Measurements from ENCODE around the gene NYAP1. TPM values are rescaled to one million over a fixed set of nuclear protein-coding genes. Genes with fewer than 3 reads are reported as not detected.
"Not testable (repeated sequence)": the region's sequence is repeated elsewhere in the genome, so short reads cannot be mapped to it uniquely, and the experiment has no call there.

NYAP1 gene
- total RNA-seq, 1 donor from 2014 or later = 3.1 TPM

DNA sequence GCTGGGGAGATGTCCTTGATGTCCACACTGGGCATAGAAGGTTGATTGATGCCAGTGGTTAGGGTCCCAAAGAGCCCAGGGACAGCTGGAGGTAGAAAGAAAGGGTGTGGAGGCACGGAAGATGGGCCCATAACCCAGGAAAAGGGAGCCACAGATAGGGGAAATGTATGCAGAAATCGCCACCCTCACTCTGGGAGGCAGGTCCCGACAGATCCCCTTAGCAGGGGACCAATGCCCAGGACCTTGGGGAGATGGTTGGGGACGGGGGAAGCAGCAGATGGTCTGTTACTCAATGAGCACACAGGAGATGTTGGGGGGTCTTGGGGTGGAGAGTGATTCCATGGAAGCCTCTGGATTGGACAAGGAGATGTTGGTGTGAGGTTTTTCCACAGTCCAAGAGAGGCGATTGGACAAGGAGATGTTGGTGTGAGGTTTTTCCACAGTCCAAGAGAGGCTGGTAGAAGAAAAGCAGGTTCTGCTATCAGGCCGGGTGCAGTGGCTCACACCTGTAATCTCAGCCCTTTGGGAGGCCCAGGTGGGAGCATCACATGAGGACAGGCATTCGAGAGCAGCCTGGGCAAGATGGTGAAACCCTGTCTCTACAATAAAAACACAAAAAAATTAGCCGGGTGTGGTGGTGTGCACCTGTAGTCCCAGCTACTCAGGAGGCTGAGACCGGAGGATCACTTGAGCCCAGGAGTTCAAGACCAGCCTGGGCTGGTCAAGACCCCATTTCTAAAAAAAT is 40.5 kb upstream of the NYAP1 start:
- no peaks in the 10 kb centered on the region for H3K9me3 ChIP-seq (ENCODE audit: control insufficient read depth in 3 of 3, low read length in 3 of 3)

DNA sequence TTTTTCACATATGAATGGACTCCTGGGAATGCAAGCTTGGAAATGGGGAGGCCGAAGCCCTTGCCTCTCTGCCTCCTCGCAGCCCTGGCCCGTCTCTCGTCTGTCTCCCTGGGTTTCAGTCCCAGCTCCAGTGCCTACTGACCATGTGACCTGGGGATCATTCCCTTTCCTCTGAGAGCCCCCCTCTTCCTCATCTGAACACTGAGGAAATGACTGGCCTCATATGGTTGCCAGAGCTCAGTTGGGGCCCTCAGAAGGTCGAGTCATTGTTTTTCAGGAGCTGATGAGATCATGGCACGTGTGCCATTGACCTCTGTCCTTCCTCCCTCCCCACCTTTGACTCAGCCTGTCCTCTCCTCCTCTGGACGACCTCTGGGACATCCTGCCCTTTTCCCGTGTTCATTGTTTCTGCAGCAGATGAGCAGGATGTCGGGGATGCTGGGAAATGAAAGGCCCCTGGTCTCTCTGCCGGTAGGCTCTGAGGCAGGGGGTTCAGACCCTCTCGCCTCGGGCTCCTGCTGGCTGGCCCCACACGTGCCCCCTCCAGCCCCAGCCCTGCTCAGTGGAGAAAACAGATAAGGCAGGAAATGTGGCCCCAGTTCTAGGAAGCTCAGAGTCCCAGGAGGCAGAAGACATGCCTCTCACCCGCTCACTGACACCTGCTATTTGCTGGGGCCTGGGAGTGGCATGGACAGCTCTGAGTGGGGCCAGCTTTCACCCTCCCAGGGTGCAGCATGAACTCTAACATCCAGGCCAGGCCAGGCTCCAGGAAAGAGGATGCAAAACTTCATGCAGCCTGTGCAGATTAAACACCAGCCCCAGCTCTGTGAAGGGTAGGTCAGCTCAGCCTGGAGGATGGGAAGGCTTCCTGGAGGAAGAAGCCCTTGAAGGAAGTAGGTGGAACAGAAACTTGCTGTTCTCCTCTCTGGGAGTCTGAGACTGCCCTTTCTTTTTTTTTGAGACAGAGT is 39.1 kb upstream of the NYAP1 start:
- Histone ChIP-seq H3K27me3 (ENCODE audit: control insufficient read depth in 3 of 3, insufficient read depth in 3 of 3, low read length in 3 of 3) (no peaks in the 10 kb centered on the region), H3K4me3 (ENCODE audit: low read length in 3 of 3) (no peak overlapping the region), H3K36me3 (ENCODE audit: control insufficient read depth in 3 of 3, insufficient read depth in 3 of 3, low read length in 3 of 3) (no peaks in the 10 kb centered on the region), H3K9ac (ENCODE audit: low read depth in 1 of 3, low read length in 3 of 3) (peak overlapping the region in 1 of 3 donors; percentile 43), H3K9me3 (ENCODE audit: control insufficient read depth in 3 of 3, low read length in 3 of 3) (no peaks in the 10 kb centered on the region), H3K27ac (ENCODE audit: low read depth, low read length) (peak overlapping the region; percentile 73), H3K4me1 (ENCODE audit: control insufficient read depth in 3 of 3, insufficient read depth in 3 of 3, low read length in 3 of 3) (peaks cover 3 to 13% (median 8%) of the 10 kb centered on the region in 3 donors)

More for the DNA sequence above, 40.5 kb upstream of the NYAP1 start:
- no peaks in the 10 kb centered on the region for H3K27me3 ChIP-seq (ENCODE audit: control insufficient read depth in 3 of 3, insufficient read depth in 3 of 3, low read length in 3 of 3)
- H3K27ac ChIP-seq (ENCODE audit: low read depth, low read length) = no peak overlapping the region
- H3K9ac ChIP-seq (ENCODE audit: low read depth in 1 of 3, low read length in 3 of 3) = no peak overlapping the region
- no peak overlapping the region for H3K4me3 ChIP-seq (ENCODE audit: low read length in 3 of 3)
- peaks cover 3 to 13% (median 8%) of the 10 kb centered on the region in 3 donors for H3K4me1 ChIP-seq (ENCODE audit: control insufficient read depth in 3 of 3, insufficient read depth in 3 of 3, low read length in 3 of 3)
- no peaks in the 10 kb centered on the region for H3K36me3 ChIP-seq (ENCODE audit: control insufficient read depth in 3 of 3, insufficient read depth in 3 of 3, low read length in 3 of 3)

DNA sequence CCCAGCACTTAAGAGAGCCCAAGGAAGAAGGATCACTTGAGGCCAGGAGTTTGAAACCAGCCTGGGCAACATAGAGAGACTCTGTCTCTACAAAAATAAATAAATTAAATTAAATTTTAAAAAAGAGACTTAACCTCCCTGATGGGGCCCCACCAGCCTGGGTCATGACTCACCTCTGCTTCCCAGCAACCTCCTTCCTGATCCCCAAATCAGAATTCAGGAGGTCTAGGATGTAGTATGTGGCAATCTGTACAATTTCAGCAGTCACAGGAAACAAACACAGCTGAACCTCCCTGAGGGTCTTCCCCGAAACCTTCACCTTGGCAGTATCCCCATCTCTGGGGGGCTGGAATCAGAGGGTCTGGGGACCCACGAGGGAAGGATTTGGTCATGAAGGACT is 37.7 kb upstream of the NYAP1 start:
- H3K27ac ChIP-seq (ENCODE audit: low read depth, low read length) = no peak overlapping the region
- no peak overlapping the region for H3K4me3 ChIP-seq (ENCODE audit: low read length in 3 of 3)
- no peak overlapping the region for H3K9ac ChIP-seq (ENCODE audit: low read depth in 1 of 3, low read length in 3 of 3)
- H3K36me3 ChIP-seq (ENCODE audit: control insufficient read depth in 3 of 3, insufficient read depth in 3 of 3, low read length in 3 of 3) = no peaks in the 10 kb centered on the region
- no peaks in the 10 kb centered on the region for H3K9me3 ChIP-seq (ENCODE audit: control insufficient read depth in 3 of 3, low read length in 3 of 3)
- H3K27me3 ChIP-seq (ENCODE audit: control insufficient read depth in 3 of 3, insufficient read depth in 3 of 3, low read length in 3 of 3) = no peaks in the 10 kb centered on the region
- peaks cover 8 to 13% (median 10%) of the 10 kb centered on the region in 3 donors for H3K4me1 ChIP-seq (ENCODE audit: control insufficient read depth in 3 of 3, insufficient read depth in 3 of 3, low read length in 3 of 3)

DNA sequence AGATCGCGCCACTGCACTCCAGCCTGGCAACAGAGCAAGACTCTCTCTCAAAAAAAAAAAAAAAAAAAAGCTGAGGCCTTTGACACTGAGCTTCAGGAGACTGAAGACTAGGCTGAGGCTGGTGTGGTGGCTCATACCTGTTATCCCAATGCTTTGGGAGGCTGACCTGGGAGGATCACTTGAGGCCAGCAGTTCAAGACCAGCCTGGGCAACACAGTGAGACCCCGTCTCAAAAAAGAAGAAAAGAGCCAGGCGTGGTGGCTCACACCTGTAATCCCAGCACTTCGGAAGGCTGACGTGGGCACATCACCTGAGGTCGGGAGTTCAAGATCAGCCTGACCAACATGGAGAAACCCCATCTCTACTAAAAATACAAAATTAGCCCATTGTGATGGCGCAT is 36.4 kb upstream of the NYAP1 start:
- not testable (repeated sequence) for H3K36me3 ChIP-seq (ENCODE audit: control insufficient read depth in 3 of 3, insufficient read depth in 3 of 3, low read length in 3 of 3); H3K4me3 ChIP-seq (ENCODE audit: low read length in 3 of 3); H3K9me3 ChIP-seq (ENCODE audit: control insufficient read depth in 3 of 3, low read length in 3 of 3); H3K27me3 ChIP-seq (ENCODE audit: control insufficient read depth in 3 of 3, insufficient read depth in 3 of 3, low read length in 3 of 3); H3K9ac ChIP-seq (ENCODE audit: low read depth in 1 of 3, low read length in 3 of 3); H3K27ac ChIP-seq (ENCODE audit: low read depth, low read length)
- H3K4me1 ChIP-seq (ENCODE audit: control insufficient read depth in 3 of 3, insufficient read depth in 3 of 3, low read length in 3 of 3) = peaks cover 8 to 13% (median 10%) of the 10 kb centered on the region in 3 donors

DNA sequence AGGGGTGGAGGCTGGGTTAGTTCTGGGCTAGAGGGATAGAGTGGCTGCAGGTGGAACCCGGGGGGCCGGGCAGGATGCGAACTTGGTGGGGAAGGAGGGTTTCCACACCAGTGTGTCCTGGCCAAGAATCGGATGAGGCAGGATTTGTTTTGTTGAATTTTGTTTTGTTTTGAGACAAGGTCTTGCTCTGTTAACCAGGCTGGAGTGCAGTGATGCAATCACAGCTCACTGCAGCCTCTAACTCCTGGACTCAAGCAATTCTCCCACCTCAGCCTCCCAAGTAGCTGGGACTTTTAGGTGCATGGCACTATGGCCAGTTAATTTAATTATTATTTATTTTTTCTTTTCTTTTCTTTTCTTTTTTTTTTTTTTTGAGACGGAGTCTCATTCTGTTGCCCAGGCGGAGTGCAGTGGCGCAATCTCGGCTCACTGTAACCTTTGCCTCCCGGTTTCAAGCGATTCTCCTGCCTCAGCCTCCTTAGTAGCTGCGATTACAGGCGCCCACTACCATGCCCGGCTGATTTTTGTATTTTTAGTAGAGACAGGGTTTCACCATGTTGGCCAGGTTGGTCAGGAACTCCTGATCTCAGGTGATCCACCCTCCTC is 34.4 kb upstream of the NYAP1 start:
- Histone ChIP-seq H3K9ac (ENCODE audit: low read depth in 1 of 3, low read length in 3 of 3) (no peak overlapping the region), H3K9me3 (ENCODE audit: control insufficient read depth in 3 of 3, low read length in 3 of 3) (no peaks in the 10 kb centered on the region), H3K27me3 (ENCODE audit: control insufficient read depth in 3 of 3, insufficient read depth in 3 of 3, low read length in 3 of 3) (no peaks in the 10 kb centered on the region), H3K4me3 (ENCODE audit: low read length in 3 of 3) (no peak overlapping the region), H3K36me3 (ENCODE audit: control insufficient read depth in 3 of 3, insufficient read depth in 3 of 3, low read length in 3 of 3) (no peaks in the 10 kb centered on the region), H3K27ac (ENCODE audit: low read depth, low read length) (no peak overlapping the region), H3K4me1 (ENCODE audit: control insufficient read depth in 3 of 3, insufficient read depth in 3 of 3, low read length in 3 of 3) (peaks cover 8 to 11% (median 9%) of the 10 kb centered on the region in 3 donors)

DNA sequence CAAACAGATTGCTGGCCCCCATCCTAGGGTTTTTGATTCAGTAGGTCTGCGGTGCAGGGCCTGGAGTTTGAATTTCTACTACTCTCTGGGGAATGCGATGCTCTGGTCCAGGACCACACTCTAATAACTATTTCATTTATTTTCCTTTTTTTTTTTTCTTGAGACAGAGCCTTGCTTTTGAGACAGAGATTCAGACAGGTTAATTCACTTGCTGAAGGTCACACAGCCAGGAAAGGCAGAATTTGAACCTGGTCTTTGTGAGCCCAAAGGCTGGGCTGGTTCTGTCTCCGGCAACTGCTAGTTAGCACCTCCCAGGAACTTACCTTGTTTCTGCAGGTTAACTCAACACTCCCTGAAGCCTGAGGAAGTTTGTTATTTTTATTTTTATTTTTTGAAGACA is 31.2 kb upstream of the NYAP1 start:
- peaks cover 0 to 5% (median 2%) of the 10 kb centered on the region in 3 donors for H3K4me1 ChIP-seq (ENCODE audit: control insufficient read depth in 3 of 3, insufficient read depth in 3 of 3, low read length in 3 of 3)
- H3K27ac ChIP-seq (ENCODE audit: low read depth, low read length) = no peak overlapping the region
- no peak overlapping the region for H3K4me3 ChIP-seq (ENCODE audit: low read length in 3 of 3)
- no peaks in the 10 kb centered on the region for H3K36me3 ChIP-seq (ENCODE audit: control insufficient read depth in 3 of 3, insufficient read depth in 3 of 3, low read length in 3 of 3)
- no peak overlapping the region for H3K9ac ChIP-seq (ENCODE audit: low read depth in 1 of 3, low read length in 3 of 3)
- no peaks in the 10 kb centered on the region for H3K27me3 ChIP-seq (ENCODE audit: control insufficient read depth in 3 of 3, insufficient read depth in 3 of 3, low read length in 3 of 3)
- no peaks in the 10 kb centered on the region for H3K9me3 ChIP-seq (ENCODE audit: control insufficient read depth in 3 of 3, low read length in 3 of 3)

DNA sequence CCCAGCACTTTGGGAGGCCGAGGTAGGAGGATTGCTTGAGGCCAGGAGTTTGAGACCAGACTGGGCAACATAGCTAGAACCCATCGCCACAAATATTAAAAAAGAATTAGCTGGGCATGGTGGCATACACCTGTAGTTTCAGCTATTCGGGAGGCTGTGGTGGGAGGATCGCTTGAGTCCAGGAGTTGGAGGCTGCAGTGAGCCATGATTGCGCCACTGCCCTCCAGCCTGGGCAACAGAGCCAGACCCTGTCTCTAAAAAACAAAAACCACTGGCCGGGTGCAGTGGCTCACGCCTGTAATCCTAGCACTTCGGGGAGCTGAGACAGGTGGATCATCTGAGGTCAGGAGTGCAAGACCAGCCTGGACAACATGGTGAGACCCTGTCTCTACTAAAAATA is 29.9 kb upstream of the NYAP1 start:
- H3K36me3 ChIP-seq (ENCODE audit: control insufficient read depth in 3 of 3, insufficient read depth in 3 of 3, low read length in 3 of 3); H3K9me3 ChIP-seq (ENCODE audit: control insufficient read depth in 3 of 3, low read length in 3 of 3); H3K4me1 ChIP-seq (ENCODE audit: control insufficient read depth in 3 of 3, insufficient read depth in 3 of 3, low read length in 3 of 3); H3K27me3 ChIP-seq (ENCODE audit: control insufficient read depth in 3 of 3, insufficient read depth in 3 of 3, low read length in 3 of 3); H3K4me3 ChIP-seq (ENCODE audit: low read length in 3 of 3); H3K27ac ChIP-seq (ENCODE audit: low read depth, low read length); H3K9ac ChIP-seq (ENCODE audit: low read depth in 1 of 3, low read length in 3 of 3): not testable (repeated sequence)

DNA sequence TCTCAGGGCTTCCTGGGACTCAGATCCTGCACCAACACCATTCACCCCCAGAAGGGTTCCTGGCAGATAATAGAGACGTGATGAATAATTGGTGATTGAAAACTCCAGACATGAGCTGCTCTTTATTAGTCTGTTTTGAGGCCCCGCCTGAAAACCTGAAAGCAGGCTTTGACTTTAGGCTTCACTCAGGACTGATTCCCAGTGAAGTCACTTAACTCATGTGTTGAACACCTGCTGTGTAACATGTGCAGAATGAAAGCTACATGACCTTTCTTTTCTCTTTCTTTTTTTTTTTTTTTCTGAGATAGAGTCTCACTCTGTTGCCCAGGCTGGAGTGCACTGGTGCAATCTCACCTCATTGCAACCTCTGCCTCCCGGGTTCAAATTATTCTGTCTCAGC is 28.5 kb upstream of the NYAP1 start:
- Histone ChIP-seq H3K27ac (ENCODE audit: low read depth, low read length) (no peak overlapping the region), H3K9ac (ENCODE audit: low read depth in 1 of 3, low read length in 3 of 3) (no peak overlapping the region), H3K27me3 (ENCODE audit: control insufficient read depth in 3 of 3, insufficient read depth in 3 of 3, low read length in 3 of 3) (no peaks in the 10 kb centered on the region), H3K36me3 (ENCODE audit: control insufficient read depth in 3 of 3, insufficient read depth in 3 of 3, low read length in 3 of 3) (no peaks in the 10 kb centered on the region), H3K4me3 (ENCODE audit: low read length in 3 of 3) (no peak overlapping the region), H3K4me1 (ENCODE audit: control insufficient read depth in 3 of 3, insufficient read depth in 3 of 3, low read length in 3 of 3) (peaks cover 0 to 2% (median under 1%) of the 10 kb centered on the region in 3 donors), H3K9me3 (ENCODE audit: control insufficient read depth in 3 of 3, low read length in 3 of 3) (no peaks in the 10 kb centered on the region)

DNA sequence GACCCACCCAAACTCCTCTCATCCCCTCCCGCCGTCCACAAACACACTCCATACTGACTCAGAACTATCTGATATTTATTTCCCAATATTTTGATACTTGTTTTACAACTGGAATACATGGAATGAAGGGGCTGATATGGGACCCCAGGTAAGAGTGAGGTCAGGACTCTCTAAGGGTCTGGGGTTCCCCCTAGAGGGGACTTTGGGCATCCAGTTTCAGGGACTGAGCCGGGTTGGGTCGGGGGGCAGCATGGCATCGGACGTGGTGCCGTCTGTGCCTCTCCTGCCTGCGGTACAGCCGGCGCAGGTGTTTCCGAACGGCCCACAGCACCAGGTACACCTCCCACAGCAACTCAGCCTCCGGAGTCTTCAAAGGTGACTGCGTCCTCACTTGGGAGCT is 27.2 kb upstream of the NYAP1 start:
- H3K4me3 ChIP-seq (ENCODE audit: low read length in 3 of 3) = no peak overlapping the region
- H3K27me3 ChIP-seq (ENCODE audit: control insufficient read depth in 3 of 3, insufficient read depth in 3 of 3, low read length in 3 of 3) = no peaks in the 10 kb centered on the region
- H3K9ac ChIP-seq (ENCODE audit: low read depth in 1 of 3, low read length in 3 of 3) = no peak overlapping the region
- no peaks in the 10 kb centered on the region for H3K4me1 ChIP-seq (ENCODE audit: control insufficient read depth in 3 of 3, insufficient read depth in 3 of 3, low read length in 3 of 3)
- H3K27ac ChIP-seq (ENCODE audit: low read depth, low read length) = no peak overlapping the region
- H3K9me3 ChIP-seq (ENCODE audit: control insufficient read depth in 3 of 3, low read length in 3 of 3) = no peaks in the 10 kb centered on the region
- no peaks in the 10 kb centered on the region for H3K36me3 ChIP-seq (ENCODE audit: control insufficient read depth in 3 of 3, insufficient read depth in 3 of 3, low read length in 3 of 3)

DNA sequence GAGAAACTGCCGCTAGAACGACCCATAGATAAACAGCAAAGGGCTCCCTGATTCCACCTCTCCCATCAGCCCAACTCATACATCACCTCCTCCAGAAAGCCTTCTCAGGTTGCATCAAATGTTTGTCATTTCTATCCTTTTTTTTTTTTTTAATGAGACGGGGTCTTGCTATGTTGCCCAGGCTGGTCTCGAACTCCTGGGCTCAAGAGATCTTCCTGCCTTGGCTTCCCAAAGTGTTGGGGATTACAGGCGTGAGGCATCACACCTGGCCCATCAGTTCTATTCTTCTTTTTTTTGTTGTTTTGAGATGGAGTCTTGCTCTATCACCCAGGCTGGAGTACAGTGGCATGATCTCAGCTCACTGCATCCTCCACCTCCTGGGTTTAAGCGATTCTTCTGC is 26.7 kb upstream of the NYAP1 start:
- Histone ChIP-seq H3K4me3 (ENCODE audit: low read length in 3 of 3) (no peak overlapping the region), H3K4me1 (ENCODE audit: control insufficient read depth in 3 of 3, insufficient read depth in 3 of 3, low read length in 3 of 3) (no peaks in the 10 kb centered on the region), H3K27me3 (ENCODE audit: control insufficient read depth in 3 of 3, insufficient read depth in 3 of 3, low read length in 3 of 3) (no peaks in the 10 kb centered on the region), H3K9ac (ENCODE audit: low read depth in 1 of 3, low read length in 3 of 3) (no peak overlapping the region), H3K27ac (ENCODE audit: low read depth, low read length) (no peak overlapping the region), H3K9me3 (ENCODE audit: control insufficient read depth in 3 of 3, low read length in 3 of 3) (no peaks in the 10 kb centered on the region), H3K36me3 (ENCODE audit: control insufficient read depth in 3 of 3, insufficient read depth in 3 of 3, low read length in 3 of 3) (no peaks in the 10 kb centered on the region)

All from skeletal muscle tissue (tissue), 4 donors.